ENCODE results near the gene GNAS-AS1. TPM values are rescaled to one million over a fixed set of nuclear protein-coding genes. Genes with fewer than 3 reads are reported as not detected.

Gene GNAS-AS1
- total and polyA plus RNA-seq, 2 donors, result 0.32 to 0.76 TPM

- no peaks in the 10 kb centered on the region for H3K36me3 ChIP-seq (ENCODE audit: control insufficient read depth in 2 of 2, insufficient read depth in 2 of 2, low read length in 1 of 2)
- H3K4me1 ChIP-seq (ENCODE audit: control insufficient read depth in 2 of 2, insufficient read depth in 2 of 2, low read length in 2 of 2), result peaks cover 0 to 19% of the 10 kb centered on the region in 2 donors
- H3K27ac ChIP-seq (ENCODE audit: low read depth in 1 of 2, low read length in 1 of 2), result peak overlapping the region in 1 of 2 donors; percentile 63
- WGBS, result 83% methylated on average over 4 of the region's 4 CpGs
- no peaks in the 10 kb centered on the region for H3K27me3 ChIP-seq (ENCODE audit: control insufficient read depth in 2 of 2, insufficient read depth in 1 of 2, low read length in 1 of 2)
- no peaks in the 10 kb centered on the region for H3K9me3 ChIP-seq (ENCODE audit: control insufficient read depth in 2 of 2, insufficient read depth in 1 of 2, low read length in 1 of 2)
- peak in 3 of 9 donors; percentile 27 to 69 (median 47) for DNase-seq (ENCODE audit: low read depth in 6 of 9, low spot score in 9 of 9)
- H3K4me3 ChIP-seq (ENCODE audit: low read length in 2 of 2), result no peak overlapping the region
These were observed 27.3 kb upstream of the GNAS-AS1 start for GRCh38 chr20:58877976-58878360.

- H3K4me1 ChIP-seq (ENCODE audit: control insufficient read depth in 2 of 2, insufficient read depth in 2 of 2, low read length in 2 of 2), result peaks cover 0 to 19% of the 10 kb centered on the region in 2 donors
- 93% methylated on average over 11 of the region's 11 CpGs for WGBS
- H3K27me3 ChIP-seq (ENCODE audit: control insufficient read depth in 2 of 2, insufficient read depth in 1 of 2, low read length in 1 of 2), result no peaks in the 10 kb centered on the region
- H3K36me3 ChIP-seq (ENCODE audit: control insufficient read depth in 2 of 2, insufficient read depth in 2 of 2, low read length in 1 of 2), result no peaks in the 10 kb centered on the region
- no peaks in the 10 kb centered on the region for H3K9me3 ChIP-seq (ENCODE audit: control insufficient read depth in 2 of 2, insufficient read depth in 1 of 2, low read length in 1 of 2)
- peak overlapping the region in 1 of 2 donors; percentile 63 for H3K27ac ChIP-seq (ENCODE audit: low read depth in 1 of 2, low read length in 1 of 2)
- no peak overlapping the region for H3K4me3 ChIP-seq (ENCODE audit: low read length in 2 of 2)
- no peak for DNase-seq (ENCODE audit: low read depth in 6 of 9, low spot score in 9 of 9)
These were observed 26.6 kb upstream of the GNAS-AS1 start for GRCh38 chr20:58877050-58877975.

GRCh38 chr20:58876437-58876836, 25.7 kb upstream of the GNAS-AS1 start:
- Histone ChIP-seq H3K27ac (ENCODE audit: low read depth in 1 of 2, low read length in 1 of 2) (no peak overlapping the region), H3K36me3 (ENCODE audit: control insufficient read depth in 2 of 2, insufficient read depth in 2 of 2, low read length in 1 of 2) (no peaks in the 10 kb centered on the region), H3K4me1 (ENCODE audit: control insufficient read depth in 2 of 2, insufficient read depth in 2 of 2, low read length in 2 of 2) (peaks cover 0 to 19% of the 10 kb centered on the region in 2 donors), H3K9me3 (ENCODE audit: control insufficient read depth in 2 of 2, insufficient read depth in 1 of 2, low read length in 1 of 2) (no peaks in the 10 kb centered on the region), H3K27me3 (ENCODE audit: control insufficient read depth in 2 of 2, insufficient read depth in 1 of 2, low read length in 1 of 2) (no peaks in the 10 kb centered on the region), H3K4me3 (ENCODE audit: low read length in 2 of 2) (no peak overlapping the region)
- WGBS, result 95% methylated on average over 7 of the region's 7 CpGs
- no peak for DNase-seq (ENCODE audit: low read depth in 6 of 9, low spot score in 9 of 9)

- Histone ChIP-seq H3K9me3 (ENCODE audit: control insufficient read depth in 2 of 2, insufficient read depth in 1 of 2, low read length in 1 of 2) (no peaks in the 10 kb centered on the region), H3K27ac (ENCODE audit: low read depth in 1 of 2, low read length in 1 of 2) (no peak overlapping the region), H3K4me3 (ENCODE audit: low read length in 2 of 2) (no peak overlapping the region), H3K27me3 (ENCODE audit: control insufficient read depth in 2 of 2, insufficient read depth in 1 of 2, low read length in 1 of 2) (no peaks in the 10 kb centered on the region), H3K4me1 (ENCODE audit: control insufficient read depth in 2 of 2, insufficient read depth in 2 of 2, low read length in 2 of 2) (peaks cover 0 to 19% of the 10 kb centered on the region in 2 donors), H3K36me3 (ENCODE audit: control insufficient read depth in 2 of 2, insufficient read depth in 2 of 2, low read length in 1 of 2) (no peaks in the 10 kb centered on the region)
- DNase-seq (ENCODE audit: low read depth in 6 of 9, low spot score in 9 of 9), result no peak
- WGBS, result 98% methylated on average over 12 of the region's 12 CpGs
These were observed 24.9 kb upstream of the GNAS-AS1 start for GRCh38 chr20:58875541-58876134.

GRCh38 chr20:58875111-58875510, 24.4 kb upstream of the GNAS-AS1 start:
- H3K4me3 ChIP-seq (ENCODE audit: low read length in 2 of 2), result no peak overlapping the region
- peaks cover 0 to 21% of the 10 kb centered on the region in 2 donors for H3K4me1 ChIP-seq (ENCODE audit: control insufficient read depth in 2 of 2, insufficient read depth in 2 of 2, low read length in 2 of 2)
- no peak for DNase-seq (ENCODE audit: low read depth in 6 of 9, low spot score in 9 of 9)
- WGBS, result over 99% methylated on average over 3 of the region's 3 CpGs
- no peaks in the 10 kb centered on the region for H3K9me3 ChIP-seq (ENCODE audit: control insufficient read depth in 2 of 2, insufficient read depth in 1 of 2, low read length in 1 of 2)
- H3K27me3 ChIP-seq (ENCODE audit: control insufficient read depth in 2 of 2, insufficient read depth in 1 of 2, low read length in 1 of 2), result no peaks in the 10 kb centered on the region
- H3K27ac ChIP-seq (ENCODE audit: low read depth in 1 of 2, low read length in 1 of 2), result no peak overlapping the region
- no peaks in the 10 kb centered on the region for H3K36me3 ChIP-seq (ENCODE audit: control insufficient read depth in 2 of 2, insufficient read depth in 2 of 2, low read length in 1 of 2)

GRCh38 chr20:58874469-58874868, 23.8 kb upstream of the GNAS-AS1 start:
- no peak overlapping the region for H3K27ac ChIP-seq (ENCODE audit: low read depth in 1 of 2, low read length in 1 of 2)
- DNase-seq (ENCODE audit: low read depth in 6 of 9, low spot score in 9 of 9), result no peak
- 98% methylated on average over 1 of the region's 1 CpG for WGBS

GRCh38 chr20:58871533-58872102, 20.9 kb upstream of the GNAS-AS1 start:
- Histone ChIP-seq H3K4me3 (ENCODE audit: low read length in 2 of 2) (no peak overlapping the region), H3K4me1 (ENCODE audit: control insufficient read depth in 2 of 2, insufficient read depth in 2 of 2, low read length in 2 of 2) (peaks cover 0 to 2% of the 10 kb centered on the region in 2 donors), H3K27ac (ENCODE audit: low read depth in 1 of 2, low read length in 1 of 2) (no peak overlapping the region), H3K9me3 (ENCODE audit: control insufficient read depth in 2 of 2, insufficient read depth in 1 of 2, low read length in 1 of 2) (no peaks in the 10 kb centered on the region), H3K27me3 (ENCODE audit: control insufficient read depth in 2 of 2, insufficient read depth in 1 of 2, low read length in 1 of 2) (peaks cover 4 to 15% of the 10 kb centered on the region in 2 donors), H3K36me3 (ENCODE audit: control insufficient read depth in 2 of 2, insufficient read depth in 2 of 2, low read length in 1 of 2) (no peaks in the 10 kb centered on the region)
- no peak for DNase-seq (ENCODE audit: low read depth in 6 of 9, low spot score in 9 of 9)
- WGBS, result 97% methylated on average over 8 of the region's 8 CpGs

More at GRCh38 chr20:58874469-58874868, 23.8 kb upstream of the GNAS-AS1 start:
- no peak overlapping the region for H3K4me3 ChIP-seq (ENCODE audit: low read length in 2 of 2)
- peaks cover 0 to 21% of the 10 kb centered on the region in 2 donors for H3K4me1 ChIP-seq (ENCODE audit: control insufficient read depth in 2 of 2, insufficient read depth in 2 of 2, low read length in 2 of 2)
- H3K9me3 ChIP-seq (ENCODE audit: control insufficient read depth in 2 of 2, insufficient read depth in 1 of 2, low read length in 1 of 2), result no peaks in the 10 kb centered on the region
- H3K36me3 ChIP-seq (ENCODE audit: control insufficient read depth in 2 of 2, insufficient read depth in 2 of 2, low read length in 1 of 2), result no peaks in the 10 kb centered on the region
- H3K27me3 ChIP-seq (ENCODE audit: control insufficient read depth in 2 of 2, insufficient read depth in 1 of 2, low read length in 1 of 2), result peaks cover 0 to 3% of the 10 kb centered on the region in 2 donors

GRCh38 chr20:58870293-58871014, 19.8 kb upstream of the GNAS-AS1 start:
- H3K9me3 ChIP-seq (ENCODE audit: control insufficient read depth in 2 of 2, insufficient read depth in 1 of 2, low read length in 1 of 2), result no peaks in the 10 kb centered on the region
- H3K27me3 ChIP-seq (ENCODE audit: control insufficient read depth in 2 of 2, insufficient read depth in 1 of 2, low read length in 1 of 2), result peaks cover 4 to 18% of the 10 kb centered on the region in 2 donors
- H3K4me3 ChIP-seq (ENCODE audit: low read length in 2 of 2), result no peak overlapping the region
- DNase-seq (ENCODE audit: low read depth in 6 of 9, low spot score in 9 of 9), result peak in 3 of 9 donors; percentile 28 to 55 (median 52)
- no peak overlapping the region for H3K27ac ChIP-seq (ENCODE audit: low read depth in 1 of 2, low read length in 1 of 2)
- WGBS, result 51% methylated on average over 7 of the region's 7 CpGs
- peaks cover 0 to 2% of the 10 kb centered on the region in 2 donors for H3K4me1 ChIP-seq (ENCODE audit: control insufficient read depth in 2 of 2, insufficient read depth in 2 of 2, low read length in 2 of 2)
- H3K36me3 ChIP-seq (ENCODE audit: control insufficient read depth in 2 of 2, insufficient read depth in 2 of 2, low read length in 1 of 2), result no peaks in the 10 kb centered on the region
